ENCODE measurements around the gene NDUFS6.

NDUFS6 gene

GRCh38 chr5:1860949-1861348, 59.7 kb downstream of the NDUFS6 start:
- no peak for TF ChIP-seq CTCF (IDR thresholded peaks at IDR 0.05; ENCODE audit: control insufficient read depth, extremely low read depth, insufficient read depth)
- H3K4me3 ChIP-seq (ENCODE audit: low read depth, low read length), result no peak overlapping the region
- no peak for DNase-seq (ENCODE audit: low read depth)

GRCh38 chr5:1864896-1865440, 63.8 kb downstream of the NDUFS6 start:
- H3K4me3 ChIP-seq (ENCODE audit: low read depth, low read length), result no peak overlapping the region
- no peak for TF ChIP-seq CTCF (IDR thresholded peaks at IDR 0.05; ENCODE audit: control insufficient read depth, extremely low read depth, insufficient read depth)
- DNase-seq (ENCODE audit: low read depth), result no peak

- no peak for TF ChIP-seq CTCF (IDR thresholded peaks at IDR 0.05; ENCODE audit: control insufficient read depth, extremely low read depth, insufficient read depth)
- no peak for DNase-seq (ENCODE audit: low read depth)
- no peak overlapping the region for H3K4me3 ChIP-seq (ENCODE audit: low read depth, low read length)
Observed at GRCh38 chr5:1865486-1865885, 64.3 kb downstream of the NDUFS6 start.
